Measurements from ENCODE around the gene THSD7B. TPM values are rescaled to one million over a fixed set of nuclear protein-coding genes. Genes with fewer than 3 reads are reported as not detected.

THSD7B gene
- total and polyA plus RNA-seq, 2 donors: 0.50 to 4.2 TPM

DNA sequence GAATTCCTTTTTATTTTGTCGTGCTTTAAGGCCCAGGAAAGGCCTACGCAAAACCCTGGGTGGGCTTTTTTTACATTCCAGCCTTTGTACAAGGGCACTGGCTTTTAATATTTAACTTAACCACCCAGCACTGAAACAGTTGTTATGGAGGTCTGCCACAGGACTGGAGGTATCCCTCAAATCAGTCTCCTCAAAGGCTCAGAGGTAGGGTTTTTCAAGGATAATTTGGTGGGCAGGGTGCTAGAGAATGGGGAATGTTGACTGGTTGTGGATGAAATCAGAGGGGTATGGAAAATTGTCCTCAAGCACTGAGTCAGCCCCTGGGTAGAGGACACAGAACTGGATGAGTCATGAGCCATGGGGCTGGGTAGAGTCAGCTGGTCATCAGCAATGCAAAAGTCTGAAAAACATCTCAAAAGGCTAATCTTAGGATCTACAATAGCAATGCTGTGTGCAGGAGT lies 443.1 kb downstream of the THSD7B start:
- H3K9me3 ChIP-seq (ENCODE audit: control insufficient read depth in 2 of 2, insufficient read depth in 1 of 2, low read length in 1 of 2): no peaks in the 10 kb centered on the region
- H3K27ac ChIP-seq (ENCODE audit: low read depth in 1 of 2, low read length in 1 of 2): no peak overlapping the region
- no peak overlapping the region for H3K4me3 ChIP-seq (ENCODE audit: low read length in 2 of 2)
- H3K36me3 ChIP-seq (ENCODE audit: control insufficient read depth in 2 of 2, insufficient read depth in 2 of 2, low read length in 1 of 2): no peaks in the 10 kb centered on the region
- DNase-seq (ENCODE audit: low read depth in 6 of 9, low spot score in 9 of 9): no peak
- H3K27me3 ChIP-seq (ENCODE audit: control insufficient read depth in 2 of 2, insufficient read depth in 1 of 2, low read length in 1 of 2): no peaks in the 10 kb centered on the region
- H3K4me1 ChIP-seq (ENCODE audit: control insufficient read depth in 2 of 2, insufficient read depth in 2 of 2, low read length in 2 of 2): no peaks in the 10 kb centered on the region
- WGBS: 71% methylated on average over 2 of the region's 2 CpGs

GRCh38 chr2:137210039-137210438 lies 444.7 kb downstream of the THSD7B start:
- H3K36me3 ChIP-seq (ENCODE audit: control insufficient read depth in 2 of 2, insufficient read depth in 2 of 2, low read length in 1 of 2): no peaks in the 10 kb centered on the region
- no peak overlapping the region for H3K4me3 ChIP-seq (ENCODE audit: low read length in 2 of 2)
- H3K27me3 ChIP-seq (ENCODE audit: control insufficient read depth in 2 of 2, insufficient read depth in 1 of 2, low read length in 1 of 2): no peaks in the 10 kb centered on the region
- DNase-seq (ENCODE audit: low read depth in 6 of 9, low spot score in 9 of 9): no peak
- H3K9me3 ChIP-seq (ENCODE audit: control insufficient read depth in 2 of 2, insufficient read depth in 1 of 2, low read length in 1 of 2): no peaks in the 10 kb centered on the region
- no peaks in the 10 kb centered on the region for H3K4me1 ChIP-seq (ENCODE audit: control insufficient read depth in 2 of 2, insufficient read depth in 2 of 2, low read length in 2 of 2)
- no peak overlapping the region for H3K27ac ChIP-seq (ENCODE audit: low read depth in 1 of 2, low read length in 1 of 2)

DNA sequence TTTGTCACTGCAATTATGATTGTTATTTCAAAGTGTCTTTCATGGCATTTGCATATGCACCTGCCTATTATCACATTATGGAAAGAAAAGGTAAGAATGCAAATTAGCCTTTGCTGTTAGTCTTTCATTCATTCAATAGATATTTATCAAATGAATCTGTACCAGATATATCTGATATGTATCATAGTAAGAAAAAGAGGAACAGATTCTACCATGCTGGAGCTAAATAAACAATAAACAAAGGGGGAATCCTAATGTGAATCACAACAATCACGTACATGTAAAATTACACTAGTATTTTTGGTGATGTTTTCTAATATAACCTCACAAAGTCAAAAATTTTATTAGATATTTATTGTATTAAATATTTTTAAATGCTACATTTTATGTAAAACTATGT lies 446.4 kb downstream of the THSD7B start:
- H3K36me3 ChIP-seq (ENCODE audit: control insufficient read depth in 2 of 2, insufficient read depth in 2 of 2, low read length in 1 of 2): no peaks in the 10 kb centered on the region
- WGBS: 96% methylated on average over 1 of the region's 1 CpG
- H3K4me1 ChIP-seq (ENCODE audit: control insufficient read depth in 2 of 2, insufficient read depth in 2 of 2, low read length in 2 of 2): no peaks in the 10 kb centered on the region

DNA sequence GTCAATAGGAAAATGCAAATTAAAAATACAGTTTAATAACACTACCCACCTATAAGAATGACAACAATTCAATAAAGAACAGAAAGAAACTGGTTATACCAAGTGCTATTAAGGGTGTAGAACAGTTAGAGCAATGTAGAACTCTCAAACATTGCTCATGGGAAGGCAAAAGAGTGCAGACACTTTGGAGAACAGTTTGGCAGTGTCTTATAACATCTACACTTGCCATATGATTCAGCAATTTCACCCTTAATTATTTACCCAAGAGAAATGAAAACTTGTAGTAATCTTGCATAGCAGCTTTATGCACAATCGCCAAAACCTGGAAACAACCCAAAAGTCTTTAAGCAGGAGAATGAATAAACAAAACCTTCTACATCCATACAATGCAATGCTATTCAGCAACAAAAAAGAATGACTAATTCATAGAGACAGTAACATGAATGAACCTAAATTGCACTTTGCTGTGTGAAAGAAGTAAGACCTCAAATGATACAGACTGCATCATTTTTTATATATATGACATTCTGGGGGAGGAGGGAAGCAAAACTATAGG lies 455.2 kb downstream of the THSD7B start:
- H3K4me3 ChIP-seq (ENCODE audit: low read length in 2 of 2): no peak overlapping the region
- H3K27ac ChIP-seq (ENCODE audit: low read depth in 1 of 2, low read length in 1 of 2): no peak overlapping the region
- DNase-seq (ENCODE audit: low read depth in 6 of 9, low spot score in 9 of 9): no peak
- H3K27me3 ChIP-seq (ENCODE audit: control insufficient read depth in 2 of 2, insufficient read depth in 1 of 2, low read length in 1 of 2): no peaks in the 10 kb centered on the region
- H3K9me3 ChIP-seq (ENCODE audit: control insufficient read depth in 2 of 2, insufficient read depth in 1 of 2, low read length in 1 of 2): no peaks in the 10 kb centered on the region
- 92% methylated on average over 1 of the region's 1 CpG for WGBS
- H3K36me3 ChIP-seq (ENCODE audit: control insufficient read depth in 2 of 2, insufficient read depth in 2 of 2, low read length in 1 of 2): no peaks in the 10 kb centered on the region
- H3K4me1 ChIP-seq (ENCODE audit: control insufficient read depth in 2 of 2, insufficient read depth in 2 of 2, low read length in 2 of 2): no peaks in the 10 kb centered on the region

More for the DNA sequence above, 446.4 kb downstream of the THSD7B start:
- Histone ChIP-seq H3K4me3 (ENCODE audit: low read length in 2 of 2) (no peak overlapping the region), H3K27ac (ENCODE audit: low read depth in 1 of 2, low read length in 1 of 2) (no peak overlapping the region), H3K27me3 (ENCODE audit: control insufficient read depth in 2 of 2, insufficient read depth in 1 of 2, low read length in 1 of 2) (no peaks in the 10 kb centered on the region), H3K9me3 (ENCODE audit: control insufficient read depth in 2 of 2, insufficient read depth in 1 of 2, low read length in 1 of 2) (no peaks in the 10 kb centered on the region)
- DNase-seq (ENCODE audit: low read depth in 6 of 9, low spot score in 9 of 9): no peak

- WGBS: 87% methylated on average over 2 of the region's 2 CpGs
- H3K4me1 ChIP-seq (ENCODE audit: control insufficient read depth in 2 of 2, insufficient read depth in 2 of 2, low read length in 2 of 2): no peaks in the 10 kb centered on the region
- no peak overlapping the region for H3K27ac ChIP-seq (ENCODE audit: low read depth in 1 of 2, low read length in 1 of 2)
- H3K36me3 ChIP-seq (ENCODE audit: control insufficient read depth in 2 of 2, insufficient read depth in 2 of 2, low read length in 1 of 2): no peaks in the 10 kb centered on the region
- no peak for DNase-seq (ENCODE audit: low read depth in 6 of 9, low spot score in 9 of 9)
- no peaks in the 10 kb centered on the region for H3K9me3 ChIP-seq (ENCODE audit: control insufficient read depth in 2 of 2, insufficient read depth in 1 of 2, low read length in 1 of 2)
- no peaks in the 10 kb centered on the region for H3K27me3 ChIP-seq (ENCODE audit: control insufficient read depth in 2 of 2, insufficient read depth in 1 of 2, low read length in 1 of 2)
- H3K4me3 ChIP-seq (ENCODE audit: low read length in 2 of 2): no peak overlapping the region
These were observed 456.6 kb downstream of the THSD7B start for GRCh38 chr2:137221797-137222492.

- Histone ChIP-seq H3K9me3 (ENCODE audit: control insufficient read depth in 2 of 2, insufficient read depth in 1 of 2, low read length in 1 of 2) (no peaks in the 10 kb centered on the region), H3K27me3 (ENCODE audit: control insufficient read depth in 2 of 2, insufficient read depth in 1 of 2, low read length in 1 of 2) (no peaks in the 10 kb centered on the region), H3K4me1 (ENCODE audit: control insufficient read depth in 2 of 2, insufficient read depth in 2 of 2, low read length in 2 of 2) (no peaks in the 10 kb centered on the region), H3K27ac (ENCODE audit: low read depth in 1 of 2, low read length in 1 of 2) (no peak overlapping the region), H3K4me3 (ENCODE audit: low read length in 2 of 2) (no peak overlapping the region), H3K36me3 (ENCODE audit: control insufficient read depth in 2 of 2, insufficient read depth in 2 of 2, low read length in 1 of 2) (no peaks in the 10 kb centered on the region)
- DNase-seq (ENCODE audit: low read depth in 6 of 9, low spot score in 9 of 9): no peak
- WGBS: 79% methylated on average over 5 of the region's 5 CpGs
These were observed 458.4 kb downstream of the THSD7B start for GRCh38 chr2:137223722-137224121.

GRCh38 chr2:137228566-137228965 lies 463.2 kb downstream of the THSD7B start:
- no peak for DNase-seq (ENCODE audit: low read depth in 6 of 9, low spot score in 9 of 9)
- WGBS: 86% methylated on average over 4 of the region's 4 CpGs
- no peaks in the 10 kb centered on the region for H3K27me3 ChIP-seq (ENCODE audit: control insufficient read depth in 2 of 2, insufficient read depth in 1 of 2, low read length in 1 of 2)

GRCh38 chr2:137229834-137230233 lies 464.5 kb downstream of the THSD7B start:
- 92% methylated on average over 5 of the region's 5 CpGs for WGBS
- Histone ChIP-seq H3K9me3 (ENCODE audit: control insufficient read depth in 2 of 2, insufficient read depth in 1 of 2, low read length in 1 of 2) (no peaks in the 10 kb centered on the region), H3K4me1 (ENCODE audit: control insufficient read depth in 2 of 2, insufficient read depth in 2 of 2, low read length in 2 of 2) (no peaks in the 10 kb centered on the region), H3K27ac (ENCODE audit: low read depth in 1 of 2, low read length in 1 of 2) (no peak overlapping the region), H3K27me3 (ENCODE audit: control insufficient read depth in 2 of 2, insufficient read depth in 1 of 2, low read length in 1 of 2) (no peaks in the 10 kb centered on the region), H3K4me3 (ENCODE audit: low read length in 2 of 2) (no peak overlapping the region), H3K36me3 (ENCODE audit: control insufficient read depth in 2 of 2, insufficient read depth in 2 of 2, low read length in 1 of 2) (no peaks in the 10 kb centered on the region)
- DNase-seq (ENCODE audit: low read depth in 6 of 9, low spot score in 9 of 9): no peak

More at GRCh38 chr2:137228566-137228965, 463.2 kb downstream of the THSD7B start:
- no peaks in the 10 kb centered on the region for H3K4me1 ChIP-seq (ENCODE audit: control insufficient read depth in 2 of 2, insufficient read depth in 2 of 2, low read length in 2 of 2)
- no peaks in the 10 kb centered on the region for H3K9me3 ChIP-seq (ENCODE audit: control insufficient read depth in 2 of 2, insufficient read depth in 1 of 2, low read length in 1 of 2)
- H3K27ac ChIP-seq (ENCODE audit: low read depth in 1 of 2, low read length in 1 of 2): no peak overlapping the region
- H3K36me3 ChIP-seq (ENCODE audit: control insufficient read depth in 2 of 2, insufficient read depth in 2 of 2, low read length in 1 of 2): no peaks in the 10 kb centered on the region
- no peak overlapping the region for H3K4me3 ChIP-seq (ENCODE audit: low read length in 2 of 2)

DNA sequence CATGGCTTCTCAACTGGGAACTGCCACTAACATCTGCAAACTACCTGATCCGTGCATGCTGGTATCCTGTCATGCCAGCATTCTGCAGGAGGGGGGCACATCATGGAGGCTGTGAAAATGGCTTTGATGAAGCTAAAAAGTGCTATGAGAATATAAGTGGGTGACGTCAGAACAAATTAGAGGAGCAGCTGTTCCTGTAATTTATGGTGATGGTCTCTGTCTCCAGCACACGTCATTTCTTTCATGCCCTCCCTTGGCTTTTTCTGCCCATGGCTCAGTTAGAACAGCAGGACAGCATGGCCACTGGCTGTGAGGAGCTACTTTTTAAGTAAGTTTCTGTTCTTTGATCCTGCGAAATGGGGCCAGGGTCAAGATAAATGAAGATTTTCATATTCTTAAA lies 466.3 kb downstream of the THSD7B start:
- H3K27ac ChIP-seq (ENCODE audit: low read depth in 1 of 2, low read length in 1 of 2): no peak overlapping the region
- no peaks in the 10 kb centered on the region for H3K4me1 ChIP-seq (ENCODE audit: control insufficient read depth in 2 of 2, insufficient read depth in 2 of 2, low read length in 2 of 2)
- H3K27me3 ChIP-seq (ENCODE audit: control insufficient read depth in 2 of 2, insufficient read depth in 1 of 2, low read length in 1 of 2): no peaks in the 10 kb centered on the region
- no peak overlapping the region for H3K4me3 ChIP-seq (ENCODE audit: low read length in 2 of 2)
- 83% methylated on average over 4 of the region's 4 CpGs for WGBS
- DNase-seq (ENCODE audit: low read depth in 6 of 9, low spot score in 9 of 9): no peak
- no peaks in the 10 kb centered on the region for H3K9me3 ChIP-seq (ENCODE audit: control insufficient read depth in 2 of 2, insufficient read depth in 1 of 2, low read length in 1 of 2)
- H3K36me3 ChIP-seq (ENCODE audit: control insufficient read depth in 2 of 2, insufficient read depth in 2 of 2, low read length in 1 of 2): no peaks in the 10 kb centered on the region

All from thymus (tissue), 11 donors.